Stimulated activated CD4-positive, alpha-beta T cell treated with anti-CD3 and anti-CD28 coated beads, Interleukin-1b, Interleukin-23, amount 100 ng/mL, for 48 hours (primary cell): ENCODE results near the gene COQ8B.

Experiments used
- DNase-seq: peaks from one replicate; pipeline ENCODE4 v3.0.0-alpha.2; 2020

COQ8B gene

DNA sequence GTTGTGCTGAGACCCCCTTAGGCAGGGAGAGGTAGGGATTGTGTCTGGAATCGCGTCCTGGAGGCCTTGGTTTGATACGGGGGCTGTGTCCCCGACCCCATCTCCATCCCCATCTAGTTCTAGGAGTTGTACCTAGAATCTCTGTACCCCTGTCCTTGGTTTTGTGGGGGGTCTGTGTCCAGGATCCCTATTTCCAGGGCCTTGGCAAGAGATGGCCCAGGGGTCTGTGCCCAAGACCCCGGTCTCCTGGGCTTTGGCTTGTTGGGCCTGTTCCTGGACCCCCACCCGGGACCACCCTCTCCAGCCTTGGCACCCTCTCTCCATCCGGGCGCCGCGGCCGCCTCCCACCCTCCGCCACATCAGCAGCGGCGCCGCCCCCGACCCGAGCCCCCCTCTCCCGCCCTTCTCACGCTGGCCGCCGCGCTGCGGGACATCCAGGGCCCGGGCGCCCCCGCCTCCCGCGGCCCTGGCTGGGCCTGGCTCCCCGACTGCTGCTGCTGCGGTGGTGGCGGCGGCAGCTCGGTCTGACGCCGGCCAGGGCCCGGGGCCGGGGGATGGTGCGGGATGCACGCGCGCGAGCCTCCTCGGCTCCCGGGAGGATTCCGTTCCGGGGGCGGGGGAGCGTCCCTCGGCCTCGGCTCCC lies 26.5 kb downstream of the COQ8B start, which contains the start of gene NUMBL:
Gene NUMBL, minus strand, starts transcription at position 602 of the 643 bp plus-strand sequence. Its CDS starts 168 bp downstream, at position 434.
- no peak for DNase-seq

DNA sequence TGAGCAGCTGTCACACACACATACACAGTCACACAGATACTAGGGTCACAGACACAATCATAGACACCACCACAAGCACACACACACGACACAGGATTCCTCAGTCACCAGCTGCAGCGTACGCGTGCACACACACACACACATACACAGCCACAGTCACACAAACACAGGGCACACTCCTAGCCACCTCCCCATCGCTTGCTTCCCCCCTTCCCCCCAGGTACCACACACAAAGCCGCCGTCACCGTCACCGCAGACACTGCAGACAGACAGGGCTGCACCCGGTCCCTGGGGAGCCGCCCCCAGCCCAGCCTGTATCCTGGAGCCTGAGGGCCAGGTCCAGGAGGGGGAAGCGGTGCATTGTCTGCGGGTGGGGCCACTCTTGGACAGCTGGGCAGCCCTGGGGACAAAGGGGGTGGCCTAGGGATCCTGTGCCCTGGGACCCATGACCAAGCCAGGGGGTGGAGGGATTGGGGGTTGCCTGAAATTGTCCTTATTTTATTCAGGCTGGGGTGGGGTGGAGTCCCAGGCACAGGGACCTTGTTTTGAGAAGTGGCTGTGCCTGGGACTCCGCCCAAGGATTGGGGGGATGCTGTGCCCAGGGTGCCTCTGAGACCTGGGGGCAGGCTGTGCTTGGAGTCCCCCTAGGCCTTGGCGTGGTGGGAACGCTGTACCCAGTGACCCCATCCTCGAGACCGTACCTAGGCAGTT lies 27.2 kb downstream of the COQ8B start:
- DNase-seq, result no peak

GRCh38 chr19:40688987-40689338 lies 27.7 kb downstream of the COQ8B start:
- DNase-seq, result no peak

GRCh38 chr19:40688309-40688708 lies 28.4 kb downstream of the COQ8B start:
- no peak for DNase-seq

- DNase-seq, result no peak
These were observed 29.1 kb downstream of the COQ8B start for GRCh38 chr19:40687525-40688016.

DNA sequence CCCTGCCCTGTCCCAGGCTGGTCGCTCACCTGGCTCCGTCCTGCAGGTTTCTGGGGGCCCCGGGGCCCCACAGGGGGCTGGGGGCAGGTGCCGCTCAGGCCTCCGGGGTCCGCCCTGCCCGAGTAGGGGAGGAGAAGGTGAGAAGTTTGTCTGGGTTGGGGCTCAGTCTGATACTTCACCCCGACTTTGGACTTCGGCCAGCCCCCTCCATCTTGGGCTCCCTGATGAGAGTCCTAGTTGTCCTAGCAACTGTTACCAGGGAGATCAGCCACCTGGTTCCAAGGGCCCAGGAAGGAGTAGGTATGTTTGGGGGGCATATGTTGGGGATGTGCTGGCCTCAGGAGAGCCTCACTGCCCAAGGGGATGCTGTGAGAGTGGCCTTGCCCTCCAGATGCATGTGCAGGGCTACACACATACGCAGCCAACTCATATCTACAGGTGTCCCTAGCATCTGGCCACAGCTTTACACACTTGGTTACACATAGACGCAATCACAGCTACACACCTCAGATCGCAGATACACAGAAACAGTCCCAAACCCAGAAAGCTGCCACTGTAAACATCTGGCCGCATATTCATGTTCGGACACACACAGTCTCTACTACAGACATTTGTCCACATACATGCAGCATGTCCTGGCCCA lies 29.7 kb downstream of the COQ8B start:
- DNase-seq, result no peak

GRCh38 chr19:40685563-40685962 lies 31.1 kb downstream of the COQ8B start:
- no peak for DNase-seq

- DNase-seq, result no peak
These were observed 31.6 kb downstream of the COQ8B start for GRCh38 chr19:40685016-40685526.

- DNase-seq, result no peak
These were observed 32.4 kb downstream of the COQ8B start for GRCh38 chr19:40684280-40684679.

DNA sequence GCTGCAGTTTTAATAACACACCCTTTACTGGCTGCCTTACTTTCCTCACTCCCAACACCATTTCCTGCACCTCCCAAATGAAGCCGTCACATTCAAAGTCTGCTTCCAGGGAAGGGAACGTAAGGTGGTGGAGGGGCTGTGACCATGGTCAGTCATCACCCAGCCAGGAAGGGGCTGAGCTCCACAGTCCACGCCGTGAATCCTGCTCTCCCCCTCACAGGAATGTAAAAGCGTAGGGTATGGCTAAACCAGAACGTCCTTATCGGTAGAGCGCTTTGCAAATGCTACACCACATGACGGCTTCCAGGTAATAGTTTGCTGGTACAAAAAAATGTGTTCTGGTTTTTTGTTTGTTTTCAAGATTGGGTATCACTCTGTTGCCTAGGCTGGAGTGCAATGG lies 33.2 kb downstream of the COQ8B start:
- DNase-seq, result no peak

- DNase-seq, result no peak
These were observed 34.2 kb downstream of the COQ8B start for GRCh38 chr19:40682431-40682964.

- no peak for DNase-seq
These were observed 35.6 kb downstream of the COQ8B start for GRCh38 chr19:40681039-40681438.

DNA sequence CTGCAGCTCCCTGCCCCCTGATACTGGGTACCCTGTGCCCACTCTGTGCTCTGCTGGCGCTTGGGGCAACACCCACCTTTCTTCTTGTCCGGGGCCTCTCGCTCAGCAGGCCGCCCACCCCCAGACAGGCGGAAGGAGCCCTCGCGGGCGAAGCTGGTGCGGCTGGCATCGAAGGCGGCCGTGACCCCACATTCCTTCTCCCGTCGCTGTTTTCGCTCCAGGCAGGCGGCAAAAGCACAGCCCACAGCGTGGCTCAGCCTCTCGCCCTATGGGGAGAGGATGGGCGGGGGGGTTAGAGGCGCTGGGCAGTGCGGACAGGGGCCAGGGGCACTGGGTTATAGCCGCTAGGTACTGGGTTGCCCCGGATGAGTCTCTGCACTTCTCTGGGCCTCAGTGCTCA lies 39.5 kb downstream of the COQ8B start:
- DNase-seq, result no peak

GRCh38 chr19:40674291-40674690 lies 42.4 kb downstream of the COQ8B start:
- no peak for DNase-seq

DNA sequence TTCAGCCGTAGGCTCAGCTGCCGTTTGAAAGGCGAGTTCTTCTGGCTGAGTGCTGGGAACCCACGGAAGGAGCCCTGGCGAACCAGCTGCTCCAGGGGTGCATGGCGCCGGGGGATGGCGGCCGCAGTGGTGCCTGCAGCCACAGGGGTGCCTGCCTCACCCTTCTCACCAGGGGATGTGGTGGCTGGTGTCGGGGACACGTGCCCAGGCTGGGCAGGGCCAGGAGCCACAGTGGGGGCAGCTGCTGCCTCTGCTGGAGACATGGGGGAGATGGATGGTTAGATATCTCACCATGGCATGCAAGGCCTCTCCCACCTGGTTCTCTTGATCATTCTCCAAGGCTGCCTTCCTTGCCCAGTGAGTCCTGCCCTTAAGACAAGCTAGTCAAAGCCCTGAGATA lies 43.3 kb downstream of the COQ8B start:
- no peak for DNase-seq

DNA sequence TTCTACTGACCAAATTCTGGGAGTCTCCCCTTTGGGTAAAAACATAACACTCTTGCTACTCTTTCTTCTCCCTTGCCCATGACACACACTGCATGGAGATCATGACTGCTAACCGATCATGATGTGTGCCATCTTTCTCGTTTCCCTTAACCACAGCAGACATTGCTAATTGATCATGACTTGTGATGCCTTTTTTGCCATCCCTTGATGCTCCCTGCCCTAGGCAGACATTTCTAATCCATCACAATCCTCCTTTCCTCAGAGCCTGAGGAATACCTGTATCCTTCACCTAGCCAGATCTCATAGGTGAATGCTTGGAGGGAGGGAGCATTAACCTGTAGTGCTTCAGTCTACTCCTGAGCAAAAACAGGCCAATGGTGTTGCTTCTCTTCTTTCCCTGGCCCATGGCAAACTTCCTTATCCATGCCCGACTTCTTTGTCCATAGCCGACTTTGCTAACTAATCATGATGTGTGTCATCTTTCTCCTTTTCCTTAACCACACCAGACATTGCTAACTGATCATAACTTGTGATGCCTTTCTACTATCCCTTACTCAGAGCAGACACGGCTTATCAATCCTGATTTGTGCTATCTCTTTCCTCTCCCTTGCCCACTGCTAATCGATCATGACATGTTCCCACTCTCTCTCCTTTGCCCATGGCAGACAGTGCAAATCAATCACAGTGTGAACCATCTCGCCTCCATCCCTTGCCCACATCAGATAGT lies 44.0 kb downstream of the COQ8B start:
- no peak for DNase-seq

GRCh38 chr19:40672038-40672437 lies 44.6 kb downstream of the COQ8B start:
- no peak for DNase-seq

GRCh38 chr19:40671404-40671803 lies 45.3 kb downstream of the COQ8B start:
- DNase-seq, result no peak

- no peak for DNase-seq
These were observed 47.6 kb downstream of the COQ8B start for GRCh38 chr19:40668991-40669614.

- DNase-seq, result no peak
These were observed 49.1 kb downstream of the COQ8B start for GRCh38 chr19:40667602-40668001.

GRCh38 chr19:40666803-40667438 lies 49.8 kb downstream of the COQ8B start:
- DNase-seq, result no peak
